IMR-90 (cell line): ENCODE results near the gene CTBP1. TPM values are rescaled to one million over a fixed set of nuclear protein-coding genes. Genes with fewer than 3 reads are reported as not detected.

Experiments
- ATAC-seq: fragments of 200-7000 bp; cut with Tn5 transposase; 2 replicates; pipeline ENCODE4 v1.9.1; 2020; ENCODE audit warnings: low read depth, mild to moderate bottlenecking, moderate library complexity
- BruUV-seq: library from RNA; stranded (reverse); fragments of 400-500 nt; replicated peaks from 2 replicates; lab custom pipeline; 2021; lab: Mats Ljungman, UMichigan
- CTCF ChIA-PET: fragments of 300-600 bp; formaldehyde crosslinking; extraction: SDS; loops from one replicate; lab custom pipeline; 2021; ENCODE audit warnings: antibody characterized with exemption; lab: Yijun Ruan, JAX
- POLR2A ChIA-PET: fragments of 300-600 bp; sonication (Branson Sonifier 250); formaldehyde crosslinking; loops from one replicate; lab custom pipeline; 2022; ENCODE audit warnings: antibody characterized with exemption; ENCODE audit not compliant: unreplicated experiment; lab: Charles Lee
- DNase-seq: peaks from one replicate; pipeline ENCODE4 v3.0.0; 2013
- H2AFZ ChIP-seq: replicated peaks from 2 replicates; pipeline ENCODE3; 2013; ENCODE audit warnings: low read length, mild to moderate bottlenecking; ENCODE audit not compliant: poor library complexity
- H2AK5ac ChIP-seq: 2 replicates; pipeline ENCODE4 v1.6.1; 2013; ENCODE audit warnings: low read depth, low read length, inconsistent platforms
- H2AK9ac ChIP-seq: replicated peaks from 2 replicates; pipeline ENCODE3; 2013; ENCODE audit warnings: mild to moderate bottlenecking, low read depth, low read length, moderate library complexity; ENCODE audit not compliant: poor library complexity
- H2BK120ac ChIP-seq: 2 replicates; pipeline ENCODE4 v1.6.1; 2013; ENCODE audit warnings: low read depth, low read length, inconsistent platforms
- H2BK15ac ChIP-seq: 3 replicates; pipeline ENCODE4 v1.6.1; 2013; ENCODE audit warnings: low read depth, low read length, inconsistent platforms
- H2BK20ac ChIP-seq: 2 replicates; pipeline ENCODE4 v1.6.1; 2013; ENCODE audit warnings: low read depth, mild to moderate bottlenecking, inconsistent platforms, low read length, moderate library complexity
- H2BK5ac ChIP-seq: 2 replicates; pipeline ENCODE4 v1.6.1; 2013; ENCODE audit warnings: mild to moderate bottlenecking, low read depth, low read length, inconsistent platforms; ENCODE audit not compliant: poor library complexity, severe bottlenecking
- H3K14ac ChIP-seq: replicated peaks from 2 replicates; pipeline ENCODE4 v1.6.1; 2013; ENCODE audit warnings: low read depth, low read length, inconsistent platforms
- H3K18ac ChIP-seq: 2 replicates; pipeline ENCODE4 v1.6.1; 2013; ENCODE audit warnings: low read depth, low read length, control low read depth
- H3K23ac ChIP-seq: 2 replicates; pipeline ENCODE4 v1.6.1; 2013; ENCODE audit warnings: low read depth, low read length, inconsistent platforms
- H3K27ac ChIP-seq: 2 replicates; pipeline ENCODE4 v1.5.1; 2013; ENCODE audit warnings: mild to moderate bottlenecking, control low read depth, low read length; ENCODE audit not compliant: insufficient read depth
- H3K27me3 ChIP-seq: 2 replicates; pipeline ENCODE4 v1.6.1; 2013; ENCODE audit warnings: low read length; ENCODE audit not compliant: control insufficient read depth, insufficient read depth
- H3K36me3 ChIP-seq: 2 replicates; pipeline ENCODE4 v1.6.1; 2013; ENCODE audit warnings: low read length, mixed read lengths; ENCODE audit not compliant: control insufficient read depth, insufficient read depth
- H3K4ac ChIP-seq: 2 replicates; pipeline ENCODE4 v1.6.1; 2013; ENCODE audit warnings: low read depth, low read length, inconsistent platforms
- H3K4me1 ChIP-seq: 2 replicates; pipeline ENCODE4 v1.6.1; 2013; ENCODE audit warnings: low read length, mixed read lengths; ENCODE audit not compliant: control insufficient read depth, insufficient read depth
- H3K4me2 ChIP-seq: 2 replicates; pipeline ENCODE4 v1.6.1; 2013; ENCODE audit warnings: low read depth, mild to moderate bottlenecking, control low read depth, low read length, moderate library complexity
- H3K4me3 ChIP-seq: 2 replicates; pipeline ENCODE4 v1.5.1; 2013; ENCODE audit warnings: low read depth, mild to moderate bottlenecking, control low read depth, low read length, moderate library complexity; ENCODE audit not compliant: insufficient read depth
- H3K56ac ChIP-seq: 2 replicates; pipeline ENCODE4 v1.6.1; 2013; ENCODE audit warnings: low read length, inconsistent platforms; ENCODE audit not compliant: insufficient read depth; ENCODE audit errors: extremely low read depth
- H3K79me1 ChIP-seq, 2 experiments: 2 replicates each; pipeline ENCODE4 v1.6.1; 2013; ENCODE audit warnings: low read length in 2 of 2, inconsistent platforms in 1 of 2, low read depth in 1 of 2
- H3K9ac ChIP-seq: 2 replicates; pipeline ENCODE4 v1.6.1; 2013; ENCODE audit warnings: low read depth, low read length, control low read depth
- H3K9me1 ChIP-seq: 2 replicates; pipeline ENCODE4 v1.6.1; 2013; ENCODE audit warnings: low read length, inconsistent platforms; ENCODE audit not compliant: insufficient read depth
- H3K9me3 ChIP-seq: 2 replicates; pipeline ENCODE4 v1.6.1; 2013; ENCODE audit warnings: low read length; ENCODE audit not compliant: control insufficient read depth, insufficient read depth
- H4K20me1 ChIP-seq: 2 replicates; pipeline ENCODE4 v1.6.1; 2013; ENCODE audit warnings: low read length, inconsistent platforms; ENCODE audit not compliant: insufficient read depth
- H4K5ac ChIP-seq: 2 replicates; pipeline ENCODE4 v1.6.1; 2013; ENCODE audit warnings: mild to moderate bottlenecking, low read depth, low read length, control low read depth
- H4K8ac ChIP-seq, 2 experiments: 2 replicates each; pipeline ENCODE4 v1.6.1; 2013; ENCODE audit warnings: low read depth in 2 of 2, low read length in 2 of 2, control low read depth in 1 of 2, inconsistent platforms in 1 of 2
- H4K91ac ChIP-seq: 2 replicates; pipeline ENCODE4 v1.6.1; 2013; ENCODE audit warnings: low read depth, low read length, inconsistent platforms; ENCODE audit not compliant: insufficient read depth
- POLR2A ChIP-seq: IDR thresholded peaks from 2 replicates; pipeline ENCODE4 v1.6.1; 2012; ENCODE audit warnings: mild to moderate bottlenecking, low read depth, low read length
- WGBS, 2 experiments: methylation state at CpG; one replicate each; pipeline versions ENCODE4 v1.1.5 to v1.1.7; 2013; ENCODE audit warnings: missing lambda C conversion rate in 2 of 2; ENCODE audit not compliant: insufficient read length in 1 of 2; ENCODE audit errors: extremely low coverage in 2 of 2; 5-methylcytosine and 5-hydroxymethylcytosine counted together
- dilution Hi-C: fragments of 300-500 bp; cut with HindIII; formaldehyde crosslinking; loops from one replicate; pipeline ENCODE4 v1.14.3; 2018; ENCODE audit warnings: low sequenced_read_pairs; ENCODE audit not compliant: unreplicated experiment
- in situ Hi-C: fragments of 300-500 bp; cut with MboI; formaldehyde crosslinking; loops from 3 replicates; pipeline ENCODE4 v1.14.3; 2019; ENCODE audit warnings: low sequenced_read_pairs, inconsistent platforms, mixed read lengths
- intact Hi-C: fragments of 100-400 bp; cut with micrococcal nuclease; formaldehyde crosslinking; loops from 2 replicates; pipeline ENCODE4 v1.10.0; 2022
- polyA plus RNA-seq, 3 experiments: library from polyadenylated mRNA; depleted of rRNA; stranded (reverse); fragments of >200 nt; gene quantifications; 2 replicates each; pipeline ENCODE4 v1.2.3, GENCODE V29; 2012; ENCODE audit warnings: low replicate concordance in 1 of 3
- total RNA-seq: library from RNA; depleted of rRNA; stranded (reverse); fragments of >200 nt; gene quantifications from 2 replicates; pipeline ENCODE4 v1.2.3, GENCODE V29; 2012
- TF ChIP-seq, protein P1 (sequence below): fragments of 150-350 bp; IDR thresholded peaks from 2 replicates; pipeline ENCODE4 v1.6.1; 2017; ENCODE audit warnings: mild to moderate bottlenecking, antibody characterized with exemption, low read length, low read depth

CTBP1 gene
- total and polyA plus RNA-seq, 2 of the 4 experiments (the other 2 are of a cell fraction): 147 to 212 TPM

- POLR2A ChIA-PET: no interaction called here
- peaks cover 3% of the 10 kb centered on the region; the same call in 1 of the 2 replicates for H3K36me3 ChIP-seq
- no peaks in the 10 kb centered on the region for H3K9me3 ChIP-seq
- peak overlapping the region; percentile 31 for H2BK5ac ChIP-seq
- H2BK20ac ChIP-seq: no peak overlapping the region
- dilution Hi-C loops: no loop called here
- peaks cover 49% of the 10 kb centered on the region for H4K20me1 ChIP-seq
- no peak overlapping the region for H2BK15ac ChIP-seq
- H4K5ac ChIP-seq: peak overlapping the region; percentile 42
- H2AK5ac ChIP-seq: peak overlapping the region; percentile 20; the same call in 1 of the 2 replicates
- 0 out of 2 replicates have a peak, but pooled peaks have one; percentile 14 for TF ChIP-seq POLR2A
- TF ChIP-seq, protein P1, sequence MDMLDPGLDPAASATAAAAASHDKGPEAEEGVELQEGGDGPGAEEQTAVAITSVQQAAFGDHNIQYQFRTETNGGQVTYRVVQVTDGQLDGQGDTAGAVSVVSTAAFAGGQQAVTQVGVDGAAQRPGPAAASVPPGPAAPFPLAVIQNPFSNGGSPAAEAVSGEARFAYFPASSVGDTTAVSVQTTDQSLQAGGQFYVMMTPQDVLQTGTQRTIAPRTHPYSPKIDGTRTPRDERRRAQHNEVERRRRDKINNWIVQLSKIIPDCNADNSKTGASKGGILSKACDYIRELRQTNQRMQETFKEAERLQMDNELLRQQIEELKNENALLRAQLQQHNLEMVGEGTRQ: no peak
- peaks cover 4% of the 10 kb centered on the region for H3K4me1 ChIP-seq
- H3K27me3 ChIP-seq: no peaks in the 10 kb centered on the region
- peak overlapping the region; percentile 31 to 37; a peak in 2 of 4 replicates for H4K8ac ChIP-seq
- peak overlapping the region; percentile 99 for H3K4me2 ChIP-seq
- peak overlapping the region; percentile 93 for H2AK9ac ChIP-seq
- H3K18ac ChIP-seq: no peak overlapping the region
- in situ Hi-C loops: no loop called here
- H2BK120ac ChIP-seq: no peak overlapping the region
- H3K9me1 ChIP-seq: no peaks in the 10 kb centered on the region
- no TSS peak for BruUV-seq
- H3K56ac ChIP-seq: peak overlapping the region; percentile 49; the same call in 1 of the 2 replicates
- 0% methylated on average over 5 of the region's 47 CpGs; no CpG with 5 or more reads in 1 of the 2 experiments for WGBS, 2 experiments
- peak overlapping the region; percentile 51 for H3K14ac ChIP-seq
- intact Hi-C loops: no loop called here
- H3K4ac ChIP-seq: peak overlapping the region; percentile 53; the same call in 1 of the 2 replicates
- peak overlapping the region; percentile 89 for H3K23ac ChIP-seq
- CTCF ChIA-PET: interaction anchor here (0.8 kb wide), 1 partner anchor 70 kb away, joined by 3 read pairs; no protein-coding TSS in a partner anchor
- H4K91ac ChIP-seq: peak overlapping the region; percentile 1; the same call in 1 of the 2 replicates
- peak; percentile 1 for ATAC-seq
- H2AFZ ChIP-seq: peak overlapping the region; percentile 98
- H3K79me1 ChIP-seq: peaks cover 0 to 31% of the 10 kb centered on the region in 2 experiments; a peak in 2 of 4 replicates
- peak overlapping the region; percentile 92 for H3K4me3 ChIP-seq
- H3K9ac ChIP-seq: peak overlapping the region; percentile 90
- H3K27ac ChIP-seq: peak overlapping the region; percentile 60
- DNase-seq: peak; percentile 4
Measured at GRCh38 chr4:1290165-1290977, 41.4 kb upstream of the CTBP1 start.
